Left lung (tissue), 10 donors: ENCODE results near the gene RPS6KA3. TPM values are rescaled to one million over a fixed set of nuclear protein-coding genes. Genes with fewer than 3 reads are reported as not detected.
"Not testable (repeated sequence)": the region's sequence is repeated elsewhere in the genome, so short reads cannot be mapped to it uniquely, and the experiment has no call there.

Experiments
- ATAC-seq: fragments of 200-7000 bp; cut with Tn5 transposase; one replicate; pipeline ENCODE4 v1.9.1; 2020; ENCODE audit warnings: moderate library complexity
- DNase-seq, 4 donors: peaks; one replicate each; pipeline ENCODE4 v3.0.0-alpha.2; 2013 to 2020
- H3K27ac ChIP-seq, 2 donors: fragments of 200-600 bp; sonication (generic) in 1 of 2; one replicate each; pipeline versions ENCODE4 v1.5.0 to v1.8.0; 2020 to 2021
- H3K27me3 ChIP-seq, 2 donors: fragments of 200-600 bp; sonication (generic) in 1 of 2; one replicate each; pipeline versions ENCODE4 v1.5.0 to v1.8.0; 2020 to 2021
- H3K36me3 ChIP-seq, 2 donors: fragments of 200-600 bp; sonication (generic) in 1 of 2; one replicate each; pipeline versions ENCODE4 v1.5.0 to v1.8.0; 2020 to 2021
- H3K4me1 ChIP-seq, 2 donors: fragments of 200-600 bp; one replicate each; pipeline ENCODE4 v1.8.0; 2021
- H3K4me3 ChIP-seq, 2 donors: fragments of 200-600 bp; sonication (generic) in 1 of 2; one replicate each; pipeline versions ENCODE4 v1.5.0 to v1.8.0; 2020 to 2021; ENCODE audit warnings: mild to moderate bottlenecking in 1 of 2
- H3K9me3 ChIP-seq, 2 donors: fragments of 200-600 bp; sonication (generic) in 1 of 2; one replicate each; pipeline versions ENCODE4 v1.5.0 to v1.8.0; 2020 to 2021
- intact Hi-C, 2 donors: fragments of 100-400 bp; cut with DNase I; formaldehyde crosslinking; loops; one replicate each; pipeline versions ENCODE4 v1.11.2 to v1.14.2; 2022
- polyA plus RNA-seq, 6 donors: library from polyadenylated mRNA; unstranded; fragments of 120-200 nt; gene quantifications; one replicate each; pipeline ENCODE4 v1.2.1, GENCODE V29; 2013; ENCODE audit not compliant: insufficient read length in 6 of 6
- total RNA-seq, 2 donors: library from RNA; stranded (reverse); fragmentation: NEBNext Ultra II Directional; extraction: Animal tissue kit (Norgen Biotek cat#: 25700); gene quantifications; one replicate each; pipeline ENCODE4 v1.2.1, GENCODE V29; 2021
- TF ChIP-seq, protein P1 (sequence below), 2 donors: fragments of 200-600 bp; sonication (generic) in 1 of 2; IDR thresholded peaks; one replicate each; pipeline versions ENCODE4 v1.5.0 to v1.8.0; 2021; ENCODE audit warnings: antibody characterized with exemption in 2 of 2
- donor health status: DM: no; HTN: yes; CAD: no.
- donor health status: DM: no; HTN: no; CAD: no.

RPS6KA3 gene
- total and polyA plus RNA-seq, 8 donors: 40.2 to 73.5 (median 45.4) TPM

GRCh38 chrX:20251691-20252090, 15.0 kb downstream of the RPS6KA3 start:
- H3K27me3 ChIP-seq: no peaks in the 10 kb centered on the region
- ATAC-seq: no peak
- H3K36me3 ChIP-seq: no peaks in the 10 kb centered on the region
- no peak overlapping the region for H3K27ac ChIP-seq
- H3K4me1 ChIP-seq: peaks cover 3 to 18% of the 10 kb centered on the region in 2 donors
- DNase-seq: no peak
- H3K4me3 ChIP-seq: no peak overlapping the region
- no peaks in the 10 kb centered on the region for H3K9me3 ChIP-seq
- TF ChIP-seq, protein P1, sequence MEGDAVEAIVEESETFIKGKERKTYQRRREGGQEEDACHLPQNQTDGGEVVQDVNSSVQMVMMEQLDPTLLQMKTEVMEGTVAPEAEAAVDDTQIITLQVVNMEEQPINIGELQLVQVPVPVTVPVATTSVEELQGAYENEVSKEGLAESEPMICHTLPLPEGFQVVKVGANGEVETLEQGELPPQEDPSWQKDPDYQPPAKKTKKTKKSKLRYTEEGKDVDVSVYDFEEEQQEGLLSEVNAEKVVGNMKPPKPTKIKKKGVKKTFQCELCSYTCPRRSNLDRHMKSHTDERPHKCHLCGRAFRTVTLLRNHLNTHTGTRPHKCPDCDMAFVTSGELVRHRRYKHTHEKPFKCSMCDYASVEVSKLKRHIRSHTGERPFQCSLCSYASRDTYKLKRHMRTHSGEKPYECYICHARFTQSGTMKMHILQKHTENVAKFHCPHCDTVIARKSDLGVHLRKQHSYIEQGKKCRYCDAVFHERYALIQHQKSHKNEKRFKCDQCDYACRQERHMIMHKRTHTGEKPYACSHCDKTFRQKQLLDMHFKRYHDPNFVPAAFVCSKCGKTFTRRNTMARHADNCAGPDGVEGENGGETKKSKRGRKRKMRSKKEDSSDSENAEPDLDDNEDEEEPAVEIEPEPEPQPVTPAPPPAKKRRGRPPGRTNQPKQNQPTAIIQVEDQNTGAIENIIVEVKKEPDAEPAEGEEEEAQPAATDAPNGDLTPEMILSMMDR (IDR thresholded peaks at IDR 0.05): no peak
- intact Hi-C loops: loop anchor here in 1 of 2 donors (5.0 kb wide), 1 partner anchor 191 kb away; no protein-coding TSS in a partner anchor

DNA sequence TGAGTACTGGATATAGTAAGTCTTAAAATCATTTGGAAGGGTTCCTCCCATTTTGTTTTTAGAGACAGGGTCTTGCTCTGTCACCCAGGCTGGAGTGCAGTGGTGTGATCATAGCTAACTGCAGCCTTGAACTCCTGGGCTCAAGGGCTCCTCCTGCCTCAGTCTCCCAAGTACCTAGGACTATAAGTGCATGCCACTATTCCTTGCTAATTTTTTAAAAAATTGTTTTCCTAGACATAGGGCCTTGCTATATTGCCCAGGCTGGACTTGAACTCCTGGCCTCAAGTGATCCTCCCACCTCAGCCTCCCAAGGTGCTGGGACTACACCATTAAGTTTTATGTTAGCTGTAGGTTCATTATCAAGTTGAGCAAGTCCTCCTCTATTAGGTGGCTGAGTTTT, 16.6 kb downstream of the RPS6KA3 start:
- H3K27ac ChIP-seq, H3K9me3 ChIP-seq, ATAC-seq, H3K36me3 ChIP-seq, H3K27me3 ChIP-seq, H3K4me3 ChIP-seq, DNase-seq: not testable (repeated sequence)
- intact Hi-C loops: loop anchor here in 1 of 2 donors (5.0 kb wide), 1 partner anchor 192 kb away; no protein-coding TSS in a partner anchor
- H3K4me1 ChIP-seq: peaks cover 3 to 18% of the 10 kb centered on the region in 2 donors

DNA sequence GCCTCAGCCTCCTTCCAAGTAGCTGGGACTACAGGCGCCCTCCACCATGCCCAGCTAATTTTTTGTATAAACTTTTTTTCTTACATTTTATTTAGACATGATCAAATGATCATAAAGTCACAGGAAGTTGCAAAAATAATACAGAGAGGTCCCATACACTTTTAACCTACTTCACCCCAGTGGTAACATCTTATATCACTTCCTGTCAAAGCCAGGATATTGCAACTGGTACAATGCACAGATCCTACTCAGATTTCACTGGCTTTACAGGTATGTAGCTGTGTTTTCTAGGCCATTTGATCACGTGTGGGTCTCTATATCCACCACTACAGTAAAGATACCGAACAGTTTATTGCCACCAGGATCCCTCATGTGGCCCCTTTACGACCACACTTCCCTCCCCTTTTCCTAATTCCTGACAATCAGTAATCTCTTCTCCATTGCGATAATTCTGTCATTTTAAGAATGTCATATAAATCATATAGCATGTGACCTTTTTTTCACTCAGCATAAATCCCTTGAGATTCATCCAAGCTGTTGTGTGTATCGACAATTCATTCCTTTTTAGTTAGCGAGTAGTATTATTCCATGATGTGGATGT, 18.0 kb downstream of the RPS6KA3 start:
- ATAC-seq: no peak
- no peak for DNase-seq
- intact Hi-C loops: no loop called here
- TF ChIP-seq, protein P1 (IDR thresholded peaks at IDR 0.05): no peak
- peaks cover 3 to 6% of the 10 kb centered on the region in 2 donors for H3K4me1 ChIP-seq
- no peaks in the 10 kb centered on the region for H3K9me3 ChIP-seq
- no peak overlapping the region for H3K27ac ChIP-seq
- H3K27me3 ChIP-seq: peaks cover 0 to 2% of the 10 kb centered on the region in 2 donors
- no peak overlapping the region for H3K4me3 ChIP-seq
- H3K36me3 ChIP-seq: no peaks in the 10 kb centered on the region

- TF ChIP-seq, protein P1 (IDR thresholded peaks at IDR 0.05): no peak
- Histone ChIP-seq H3K4me1 (no peaks in the 10 kb centered on the region), H3K4me3 (no peak overlapping the region), H3K36me3 (no peaks in the 10 kb centered on the region), H3K27ac (no peak overlapping the region), H3K27me3 (peaks cover 0 to 2% of the 10 kb centered on the region in 2 donors), H3K9me3 (no peaks in the 10 kb centered on the region)
- intact Hi-C loops: no loop called here
- ATAC-seq: no peak
- peak in 2 of 4 donors; percentile 45 to 60 for DNase-seq
Observed at GRCh38 chrX:20244931-20245330, 21.8 kb downstream of the RPS6KA3 start.

DNA sequence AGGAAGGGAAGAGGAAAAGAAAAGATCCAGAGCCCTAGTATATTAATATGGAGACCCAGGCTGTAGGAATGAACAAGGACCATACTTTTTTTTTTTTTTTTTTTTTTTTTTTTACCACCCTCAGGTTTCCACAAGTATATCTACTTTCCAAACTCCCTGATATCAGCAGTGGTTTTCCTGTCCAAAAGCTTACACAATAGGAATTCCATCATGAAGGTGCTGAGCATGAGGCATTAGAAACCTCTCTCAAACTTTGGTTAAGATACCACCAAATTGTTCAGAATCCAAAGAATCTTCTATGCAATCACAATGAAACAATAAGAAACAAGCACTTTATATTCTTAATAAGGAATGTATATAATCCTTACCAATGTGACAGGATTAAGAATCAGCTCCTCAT, 26.5 kb downstream of the RPS6KA3 start:
- ATAC-seq (no peak), DNase-seq (no peak)
- Histone ChIP-seq H3K4me1 (no peaks in the 10 kb centered on the region), H3K4me3 (no peak overlapping the region), H3K27ac (no peak overlapping the region), H3K36me3 (no peaks in the 10 kb centered on the region), H3K9me3 (no peaks in the 10 kb centered on the region), H3K27me3 (peaks cover 0 to 2% of the 10 kb centered on the region in 2 donors)
- intact Hi-C loops: no loop called here
- TF ChIP-seq, protein P1 (IDR thresholded peaks at IDR 0.05): no peak

GRCh38 chrX:20237864-20238263, 28.8 kb downstream of the RPS6KA3 start:
- DNase-seq (no peak), ATAC-seq (no peak)
- H3K4me1 ChIP-seq: no peaks in the 10 kb centered on the region
- H3K36me3 ChIP-seq: peaks cover 0 to 7% of the 10 kb centered on the region in 2 donors
- no peaks in the 10 kb centered on the region for H3K9me3 ChIP-seq
- intact Hi-C loops: no loop called here
- no peak overlapping the region for H3K27ac ChIP-seq
- no peak overlapping the region for H3K4me3 ChIP-seq
- TF ChIP-seq, protein P1 (IDR thresholded peaks at IDR 0.05): no peak
- H3K27me3 ChIP-seq: no peaks in the 10 kb centered on the region
